GM12892 (cell line): ENCODE data around the gene PCIF1.

ENCODE experiments used
- POLR2A ChIP-seq: IDR thresholded peaks from 2 replicates; pipeline ENCODE4 v1.6.1; 2011; ENCODE audit warnings: low read depth, low read length, control low read depth
- POLR2AphosphoS5 ChIP-seq: IDR thresholded peaks from 2 replicates; pipeline ENCODE4 v1.6.1; 2011; ENCODE audit warnings: low read depth, low read length, control low read depth
- TAF1 ChIP-seq: IDR thresholded peaks from 2 replicates; pipeline ENCODE4 v1.6.1; 2011; ENCODE audit warnings: low read depth, mild to moderate bottlenecking, control low read depth, low read length, borderline replicate concordance

- no peak for TF ChIP-seq POLR2A
- TF ChIP-seq TAF1 = no peak
- TF ChIP-seq POLR2AphosphoS5 = no peak
Observed at GRCh38 chr20:45959956-45960630, 25.6 kb downstream of the PCIF1 start.
